Measurements from ENCODE around the gene THUMPD2.
"Not testable (repeated sequence)": the region's sequence is repeated elsewhere in the genome, so short reads cannot be mapped to it uniquely, and the experiment has no call there.

The THUMPD2 gene

DNA sequence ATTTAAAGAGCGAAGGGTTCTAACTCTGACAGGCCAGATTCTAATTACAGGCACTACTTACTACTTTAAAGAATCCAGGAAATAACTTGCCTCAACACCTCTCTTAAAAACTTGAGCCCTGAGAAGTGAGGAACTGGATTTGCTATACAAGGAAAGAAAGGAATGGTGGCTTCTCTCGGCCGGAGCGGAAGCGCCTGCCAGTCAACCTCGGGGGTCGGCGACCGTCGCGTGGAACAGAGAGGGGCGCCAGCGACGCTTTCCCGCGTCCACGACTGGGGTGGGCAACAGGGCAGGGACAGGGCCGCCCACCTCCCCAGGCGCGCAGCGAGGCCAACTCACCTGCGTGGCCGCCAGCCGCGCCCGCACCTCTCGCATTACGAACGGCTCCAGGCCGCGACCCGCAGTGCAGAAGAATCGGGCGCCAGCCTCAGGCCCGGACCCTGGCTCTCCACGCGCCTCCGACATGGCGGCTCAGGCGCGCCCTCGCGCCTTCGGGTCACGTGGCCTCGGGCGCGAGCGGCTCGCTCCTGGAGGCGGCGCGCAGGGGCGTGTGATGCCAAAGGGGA, at the start of gene THUMPD2:
THUMPD2 (minus strand) TSS at position 484 of the 566 bp plus-strand sequence; CDS start at position 465, 19 bp downstream.
- DNase-seq (ENCODE audit: low read depth in 1 of 2, low spot score in 1 of 2), result peak; percentile 28 to 39

DNA sequence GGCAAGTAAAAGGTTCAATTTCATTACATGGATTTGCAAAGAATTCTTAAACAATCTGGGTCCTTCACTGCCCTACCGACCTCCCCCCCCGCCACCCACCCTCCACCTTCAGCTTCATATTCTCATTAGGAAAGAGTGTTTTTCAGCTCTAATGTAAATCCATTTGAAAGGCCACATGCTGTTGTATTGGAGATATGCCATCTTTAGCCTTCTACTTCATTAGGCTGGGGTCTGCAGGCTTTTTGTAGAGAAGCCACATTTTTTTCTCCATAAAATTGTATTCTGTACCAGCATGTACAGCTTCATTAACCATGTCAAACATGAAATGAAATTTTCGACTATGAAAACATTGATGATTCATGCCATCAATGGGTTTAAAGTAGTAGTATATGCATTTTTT, 42.8 kb upstream of the THUMPD2 start:
- no peak for DNase-seq (ENCODE audit: low read depth in 1 of 2, low spot score in 1 of 2)

GRCh38 chr2:39816845-39817244, 37.8 kb upstream of the THUMPD2 start:
- DNase-seq (ENCODE audit: low read depth in 1 of 2, low spot score in 1 of 2), result no peak

- no peak for DNase-seq (ENCODE audit: low read depth in 1 of 2, low spot score in 1 of 2)
Measured at GRCh38 chr2:39816428-39816827, 37.4 kb upstream of the THUMPD2 start.

DNA sequence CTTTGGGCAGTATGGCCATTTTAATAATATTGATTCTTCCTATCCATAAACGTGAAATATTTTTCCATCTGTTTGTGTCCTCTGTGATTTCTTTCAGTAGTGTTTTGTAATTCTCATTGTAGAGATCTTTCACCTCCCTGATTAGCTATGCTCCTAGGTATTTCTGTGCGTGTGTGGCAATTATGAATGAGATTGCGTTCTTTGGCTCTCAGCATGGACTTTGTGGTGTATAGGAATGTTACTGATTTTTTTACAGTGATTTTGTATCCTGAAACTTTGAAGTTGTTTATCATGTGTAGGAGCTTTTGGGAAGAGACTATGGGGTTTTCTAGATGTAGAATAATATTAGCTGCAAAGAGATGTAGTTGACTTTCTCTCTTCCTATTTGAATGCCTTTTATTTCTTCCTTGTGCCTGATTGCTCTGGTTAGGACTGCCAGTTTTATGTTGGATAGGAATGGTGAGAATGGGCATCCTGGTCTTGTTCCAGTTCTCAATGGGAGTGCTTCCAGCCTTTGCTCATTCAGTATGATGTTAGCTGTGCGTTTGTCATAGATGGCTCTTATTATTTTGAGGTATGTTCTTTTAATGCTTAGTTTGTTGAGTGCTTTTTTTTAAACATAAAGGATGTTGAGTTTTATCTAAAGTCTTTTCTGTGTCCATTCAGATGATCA, 27.0 kb upstream of the THUMPD2 start:
- DNase-seq (ENCODE audit: low read depth in 1 of 2, low spot score in 1 of 2), result no peak

- DNase-seq (ENCODE audit: low read depth in 1 of 2, low spot score in 1 of 2), result no peak
Measured at GRCh38 chr2:39803839-39804238, 24.8 kb upstream of the THUMPD2 start.

DNA sequence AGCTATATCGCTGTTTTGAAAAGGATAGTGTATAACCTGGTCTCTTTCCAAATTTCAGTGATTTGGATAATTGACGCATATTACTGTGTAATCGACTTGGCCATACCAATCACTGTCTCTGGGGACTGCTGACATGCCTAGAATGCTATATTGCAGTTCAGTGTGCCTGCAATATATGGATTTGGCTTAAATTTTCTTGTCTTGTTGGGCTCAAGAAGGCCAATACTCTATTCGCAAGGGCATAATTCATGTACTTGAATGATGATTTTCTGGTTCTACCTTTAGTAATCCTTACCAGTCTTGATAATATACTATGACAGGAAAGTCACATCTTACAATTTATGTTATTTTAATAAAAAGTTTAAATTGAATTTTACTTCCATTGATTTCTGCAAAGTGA, 21.7 kb upstream of the THUMPD2 start:
- DNase-seq (ENCODE audit: low read depth in 1 of 2, low spot score in 1 of 2), result no peak

DNA sequence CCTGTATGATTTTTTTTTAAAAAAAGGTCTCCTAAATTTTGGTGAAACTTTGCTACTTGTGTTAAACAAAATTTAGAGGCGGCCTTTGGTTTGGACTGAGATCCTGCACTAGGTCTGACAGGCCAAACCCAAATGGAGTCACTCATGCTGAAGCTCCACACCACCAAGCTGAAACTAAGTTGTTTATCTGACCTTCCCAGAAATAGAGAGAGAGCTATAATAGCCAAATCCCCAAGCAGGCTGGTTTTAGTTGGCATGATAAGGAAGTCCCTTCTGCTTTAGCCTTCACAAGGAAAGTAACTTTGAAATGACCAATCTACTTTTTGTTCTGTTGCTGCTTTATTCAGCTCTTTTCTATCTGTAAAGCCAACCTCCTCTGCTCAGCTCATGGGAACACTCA, 17.1 kb upstream of the THUMPD2 start:
- no peak for DNase-seq (ENCODE audit: low read depth in 1 of 2, low spot score in 1 of 2)

DNA sequence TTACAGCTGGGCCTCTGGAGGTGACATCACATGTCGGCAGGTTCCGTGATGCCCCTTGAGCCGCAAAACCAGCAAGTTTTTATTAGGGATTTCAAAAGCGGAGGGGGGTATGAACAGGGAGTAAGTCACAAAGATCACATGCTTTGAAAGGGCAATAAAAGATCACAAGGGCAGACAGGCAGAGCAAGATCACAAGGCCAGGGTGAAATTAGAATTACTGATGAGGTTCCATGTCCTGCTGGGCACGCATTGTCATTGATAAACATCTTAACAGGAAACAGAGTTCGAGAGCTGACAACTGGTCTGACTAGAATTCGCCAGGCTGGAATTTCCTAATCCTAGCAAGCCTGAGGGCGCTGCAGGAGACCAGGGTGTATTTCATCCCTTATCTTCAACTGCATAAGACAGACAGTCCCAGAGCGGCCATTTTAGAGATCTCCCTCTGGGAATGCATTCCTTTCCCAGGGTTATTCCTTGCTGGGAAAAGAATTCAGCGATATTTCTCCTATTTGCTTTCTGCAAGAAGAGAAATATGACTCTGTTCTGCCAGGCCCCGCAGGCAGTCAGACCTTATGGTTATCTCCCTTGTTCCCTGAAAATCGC, 11.3 kb upstream of the THUMPD2 start:
- DNase-seq (ENCODE audit: low read depth in 1 of 2, low spot score in 1 of 2), result not testable (repeated sequence)

DNA sequence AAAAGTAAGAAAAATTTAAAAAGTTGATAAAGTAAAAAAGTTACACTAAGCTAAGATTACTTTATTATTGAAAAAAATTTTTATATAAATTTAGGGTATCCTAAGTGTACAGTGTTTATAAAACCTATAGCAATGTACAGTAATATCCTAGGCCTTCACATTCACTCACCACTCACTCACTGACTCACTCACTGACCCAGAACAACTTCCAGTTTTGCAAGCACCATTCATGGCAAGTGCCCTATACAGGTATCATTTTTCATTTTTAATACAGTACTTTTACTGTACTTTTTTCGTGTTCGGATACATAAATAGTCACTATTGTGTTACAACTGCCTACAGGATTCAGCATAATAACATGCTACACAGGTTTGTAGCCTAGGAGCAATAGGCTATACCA, 8.9 kb upstream of the THUMPD2 start:
- no peak for DNase-seq (ENCODE audit: low read depth in 1 of 2, low spot score in 1 of 2)

DNA sequence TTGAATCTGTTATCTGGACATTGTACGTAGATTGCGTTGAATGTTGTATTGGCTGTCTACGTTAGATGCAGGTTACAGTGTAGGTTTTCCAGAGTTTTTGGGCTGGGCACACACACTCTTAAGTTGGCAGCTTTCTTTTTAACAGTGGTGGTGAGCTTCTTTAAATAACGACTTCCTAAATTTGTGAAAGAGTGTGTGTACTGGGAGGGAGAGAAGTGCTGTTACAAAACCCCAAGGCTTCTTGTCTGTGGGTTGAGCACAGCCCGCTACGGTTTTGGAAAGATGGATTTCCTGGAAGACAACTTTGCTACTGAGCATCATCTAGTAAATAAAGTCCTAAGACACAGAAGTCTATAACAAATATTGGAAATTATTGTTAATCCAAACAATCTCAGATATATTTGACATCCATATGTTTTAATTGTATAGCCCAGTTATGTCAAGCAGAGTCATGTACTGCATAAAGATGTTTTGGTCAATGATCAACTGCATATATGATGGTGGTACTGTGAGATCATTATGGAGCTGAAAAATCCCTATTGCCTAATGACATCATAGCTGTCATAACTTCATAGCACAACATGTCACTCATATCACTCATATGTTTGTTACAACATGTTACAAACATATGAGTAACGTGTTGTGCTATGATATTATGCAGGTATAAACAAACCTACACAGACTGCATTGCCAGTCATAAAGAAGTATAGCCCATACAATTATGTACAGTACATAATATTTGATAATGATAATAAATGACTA, 7.9 kb upstream of the THUMPD2 start:
- DNase-seq (ENCODE audit: low read depth in 1 of 2, low spot score in 1 of 2), result no peak

GRCh38 chr2:39782591-39782990, 3.5 kb upstream of the THUMPD2 start:
- no peak for DNase-seq (ENCODE audit: low read depth in 1 of 2, low spot score in 1 of 2)

- no peak for DNase-seq (ENCODE audit: low read depth in 1 of 2, low spot score in 1 of 2)
Measured at GRCh38 chr2:39781697-39782096, 2.6 kb upstream of the THUMPD2 start.

GRCh38 chr2:39780825-39781600, 2.0 kb upstream of the THUMPD2 start:
- DNase-seq (ENCODE audit: low read depth in 1 of 2, low spot score in 1 of 2), result no peak

- DNase-seq (ENCODE audit: low read depth in 1 of 2, low spot score in 1 of 2), result no peak
Measured at GRCh38 chr2:39779927-39780326, 869 bp upstream of the THUMPD2 start.

DNA sequence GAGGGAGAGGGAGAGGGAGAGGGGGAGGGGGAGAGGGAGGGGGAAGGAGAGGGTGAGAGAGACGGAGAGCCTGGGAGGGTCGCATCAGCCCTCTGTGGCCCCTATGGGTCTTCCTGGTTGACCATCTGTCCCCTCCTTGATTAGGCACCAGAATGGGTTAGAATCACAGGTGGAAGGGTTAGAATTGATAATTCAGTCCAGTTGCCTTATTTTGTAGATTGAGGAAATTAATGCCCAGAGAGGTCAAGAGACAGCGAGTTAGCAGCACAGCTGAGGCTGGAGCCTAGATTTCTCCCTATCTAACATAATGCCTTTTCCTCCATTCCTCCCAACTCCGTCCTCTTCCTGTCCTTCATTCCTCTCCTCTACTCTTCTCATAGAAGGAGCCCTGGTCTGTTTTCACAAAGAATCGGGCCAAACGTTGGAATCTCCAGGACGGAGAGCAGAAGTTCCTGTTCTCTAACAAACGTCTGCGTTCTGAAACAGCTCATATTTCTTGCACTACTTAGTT, 338 bp upstream of the THUMPD2 start:
- DNase-seq (ENCODE audit: low read depth in 1 of 2, low spot score in 1 of 2), result no peak

DNA sequence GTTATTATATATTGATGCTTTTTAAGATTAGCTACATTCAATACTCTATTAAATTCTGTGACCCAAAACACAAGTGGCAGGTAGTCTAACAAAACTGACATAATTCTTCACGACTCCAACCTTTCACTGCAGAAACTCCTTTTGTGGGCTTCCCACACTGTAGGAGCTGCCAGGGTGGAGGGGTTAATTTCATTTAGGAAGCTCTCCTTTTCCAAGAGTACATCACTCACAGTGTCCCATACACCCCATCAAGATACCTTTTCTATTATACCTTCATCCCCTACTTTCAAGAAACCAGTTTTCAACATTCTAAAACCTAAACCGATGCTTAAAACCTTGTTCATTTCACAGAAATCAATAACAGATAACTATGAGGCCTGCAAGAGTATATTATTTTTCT, 825 bp downstream of the THUMPD2 start:
- no peak for DNase-seq (ENCODE audit: low read depth in 1 of 2, low spot score in 1 of 2)

DNA sequence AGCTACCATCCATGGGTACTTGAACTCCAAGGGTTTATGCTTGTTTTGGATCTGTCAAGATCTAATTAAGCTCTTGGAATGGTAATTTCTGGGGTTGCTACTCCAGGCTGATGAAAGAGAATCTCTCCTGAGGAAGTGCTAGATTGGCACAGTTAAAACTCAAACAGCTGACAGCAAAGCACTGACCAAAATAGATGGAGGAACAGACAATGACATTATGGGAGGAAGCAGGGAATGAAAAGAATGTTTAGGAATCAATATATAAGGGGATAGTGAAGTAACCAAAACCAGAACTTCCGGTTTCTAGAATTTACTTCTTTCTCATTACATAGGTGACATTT, 6.3 kb downstream of the THUMPD2 start:
- DNase-seq (ENCODE audit: low read depth in 1 of 2, low spot score in 1 of 2), result no peak

GRCh38 chr2:39772086-39772811, 6.8 kb downstream of the THUMPD2 start:
- no peak for DNase-seq (ENCODE audit: low read depth in 1 of 2, low spot score in 1 of 2)

DNA sequence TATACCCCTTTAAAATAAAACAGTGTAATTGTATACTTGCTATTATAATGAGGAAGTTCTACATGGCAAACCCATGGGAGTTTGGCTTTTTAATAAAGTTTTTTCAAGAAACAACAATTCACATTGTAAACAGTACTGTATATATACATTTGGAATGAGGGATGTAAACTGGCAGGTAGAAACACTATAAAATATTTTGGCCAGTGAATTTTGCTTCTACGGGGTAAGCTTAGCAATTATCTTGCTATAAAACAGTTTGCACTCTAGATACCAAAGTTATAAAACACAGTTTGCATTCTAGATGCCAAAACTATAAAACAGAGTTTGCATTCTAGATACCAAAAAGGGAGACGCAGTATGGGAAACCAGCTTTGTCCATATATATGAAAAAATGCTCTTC, 16.6 kb downstream of the THUMPD2 start:
- DNase-seq (ENCODE audit: low read depth in 1 of 2, low spot score in 1 of 2), result no peak

DNA sequence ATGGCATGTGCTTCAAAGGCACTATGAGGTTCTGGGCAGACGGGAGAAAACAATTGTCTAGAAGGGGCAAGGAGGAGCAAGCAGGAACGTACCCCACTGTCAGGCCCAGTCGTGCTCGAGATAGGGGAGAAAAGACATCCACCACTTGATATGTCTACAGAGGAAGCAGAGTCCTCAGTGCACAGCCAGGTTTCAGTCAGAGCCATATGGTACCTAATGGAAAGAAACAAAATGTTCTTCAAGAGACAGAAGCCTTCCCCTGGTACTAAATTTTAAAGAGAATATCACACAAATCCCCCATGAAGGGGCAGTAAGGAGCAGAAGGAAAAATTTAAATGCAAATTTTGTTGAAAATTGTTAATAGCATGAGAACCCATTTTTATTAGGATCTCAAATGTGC, 21.9 kb downstream of the THUMPD2 start:
- no peak for DNase-seq (ENCODE audit: low read depth in 1 of 2, low spot score in 1 of 2)
